IPS-11a (cell line): ENCODE data around the gene HEBP1.

ENCODE experiments used
- H3K4me3 ChIP-seq: one replicate; pipeline ENCODE4 v1.5.1; 2013; ENCODE audit warnings: low read depth, low read length, control low read depth

The HEBP1 gene

DNA sequence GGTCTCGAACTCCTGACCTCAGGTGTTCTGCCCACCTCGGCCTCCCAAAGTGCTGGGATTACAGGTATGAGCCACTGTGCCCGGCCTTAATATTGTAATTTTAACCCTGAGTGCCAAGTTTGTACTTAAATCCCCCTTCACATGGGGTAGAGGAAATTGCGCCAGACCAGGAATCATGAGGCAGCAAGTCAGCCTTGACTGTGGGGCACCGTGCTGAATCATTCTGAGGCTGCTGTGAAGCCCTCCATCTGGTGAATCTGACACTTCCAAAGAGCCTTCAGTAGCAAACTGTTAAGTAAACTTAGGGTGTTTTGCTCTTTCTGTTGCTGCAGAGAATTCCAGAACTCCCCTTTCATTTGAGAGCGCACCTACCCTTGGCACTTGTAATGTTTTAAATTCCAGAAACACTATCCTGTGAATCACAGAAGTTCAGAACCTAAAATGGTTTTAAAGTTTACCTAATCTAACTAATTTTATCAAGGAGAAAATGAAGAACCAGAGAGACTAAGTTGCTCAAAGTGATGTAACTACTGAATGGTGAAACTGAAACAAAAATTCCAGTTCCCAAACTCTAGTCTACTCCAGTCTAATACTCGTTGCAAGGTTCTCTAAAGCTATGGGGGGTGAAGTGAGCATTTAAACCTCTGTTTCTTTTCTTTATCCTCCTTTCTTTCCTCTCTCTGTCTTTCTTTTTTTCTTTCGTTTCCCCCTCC is 7.5 kb downstream of the HEBP1 start:
- H3K4me3 ChIP-seq, result no peak overlapping the region

DNA sequence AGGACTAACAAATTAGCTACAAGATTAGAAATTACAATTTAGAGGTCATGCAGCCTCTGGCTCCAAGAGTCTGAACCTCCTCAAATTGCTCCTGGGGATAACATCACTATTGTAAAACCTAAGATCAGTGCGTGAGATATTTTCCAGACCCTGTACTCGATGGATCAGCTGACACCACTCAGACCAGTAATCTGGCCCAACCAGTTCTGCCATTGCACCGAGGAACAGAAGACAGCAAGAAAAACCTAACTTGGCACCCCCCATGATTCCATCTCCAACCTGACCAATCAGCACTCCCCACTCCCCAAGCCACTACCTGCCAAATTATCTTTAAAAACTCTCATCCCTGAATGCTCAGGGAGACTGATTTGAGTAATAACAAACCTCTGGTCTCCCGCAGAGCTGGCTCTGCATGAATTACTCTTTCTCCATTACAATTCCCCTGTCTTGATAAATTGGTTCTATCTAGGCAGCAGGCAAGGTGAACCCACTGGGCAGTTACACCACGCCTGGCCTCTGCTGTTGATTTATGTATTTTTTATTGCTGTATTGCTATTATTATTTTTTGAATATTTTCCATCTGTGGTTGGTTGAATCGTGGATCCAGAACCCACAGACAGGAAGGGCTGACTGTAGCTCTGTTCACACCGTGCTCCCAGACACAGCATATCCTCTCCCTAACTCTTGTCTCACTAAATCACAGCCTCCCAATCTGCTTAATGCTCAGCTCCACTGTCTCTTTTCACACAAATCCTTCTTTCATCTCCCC is 9.2 kb downstream of the HEBP1 start:
- H3K4me3 ChIP-seq, result no peak overlapping the region

DNA sequence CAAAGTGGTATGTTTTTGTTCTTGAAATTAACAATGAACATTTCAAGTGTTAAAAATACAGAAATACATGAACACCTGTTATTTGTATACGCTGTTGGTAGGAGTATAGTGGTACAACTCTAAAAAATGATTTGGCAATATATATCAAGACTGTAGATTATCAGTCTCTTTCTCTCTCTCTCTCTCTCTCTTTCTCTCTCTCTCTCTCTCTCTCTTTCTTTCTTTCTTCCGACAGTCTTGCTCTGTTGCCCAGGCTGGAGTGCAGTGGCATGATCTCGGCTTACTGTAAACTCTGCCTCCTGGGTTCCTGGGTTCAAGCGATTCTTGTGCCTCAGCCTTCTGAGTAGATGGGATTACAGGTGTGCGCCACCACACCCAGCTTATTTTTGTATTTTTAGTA is 12.6 kb downstream of the HEBP1 start:
- H3K4me3 ChIP-seq, result no peak overlapping the region

DNA sequence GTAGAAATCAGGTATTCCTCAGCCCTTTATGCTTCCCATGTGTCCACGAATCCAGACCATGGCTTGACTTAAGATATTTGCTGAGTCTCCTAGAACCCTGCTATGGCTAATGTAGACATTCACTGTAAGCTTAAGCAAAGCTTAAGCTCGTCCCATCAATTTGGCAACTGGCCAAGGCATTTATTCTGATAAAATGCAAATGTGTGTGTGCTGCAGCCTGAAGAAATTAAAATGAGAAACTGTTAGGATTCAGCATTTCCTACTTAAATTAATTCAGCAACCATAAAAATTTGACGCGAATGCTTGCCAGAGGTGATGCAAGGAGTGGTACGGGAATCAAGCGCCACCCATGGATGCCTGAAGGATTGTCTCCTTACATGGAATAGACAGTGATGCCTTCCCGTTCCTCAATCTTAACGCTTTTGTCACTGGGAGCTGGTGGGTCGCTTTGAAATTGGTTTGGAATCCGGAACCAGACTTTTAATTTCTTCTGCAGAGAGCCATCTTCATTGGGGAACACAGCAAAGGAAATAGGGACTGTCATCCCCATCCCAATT is 13.2 kb downstream of the HEBP1 start:
- no peak overlapping the region for H3K4me3 ChIP-seq

DNA sequence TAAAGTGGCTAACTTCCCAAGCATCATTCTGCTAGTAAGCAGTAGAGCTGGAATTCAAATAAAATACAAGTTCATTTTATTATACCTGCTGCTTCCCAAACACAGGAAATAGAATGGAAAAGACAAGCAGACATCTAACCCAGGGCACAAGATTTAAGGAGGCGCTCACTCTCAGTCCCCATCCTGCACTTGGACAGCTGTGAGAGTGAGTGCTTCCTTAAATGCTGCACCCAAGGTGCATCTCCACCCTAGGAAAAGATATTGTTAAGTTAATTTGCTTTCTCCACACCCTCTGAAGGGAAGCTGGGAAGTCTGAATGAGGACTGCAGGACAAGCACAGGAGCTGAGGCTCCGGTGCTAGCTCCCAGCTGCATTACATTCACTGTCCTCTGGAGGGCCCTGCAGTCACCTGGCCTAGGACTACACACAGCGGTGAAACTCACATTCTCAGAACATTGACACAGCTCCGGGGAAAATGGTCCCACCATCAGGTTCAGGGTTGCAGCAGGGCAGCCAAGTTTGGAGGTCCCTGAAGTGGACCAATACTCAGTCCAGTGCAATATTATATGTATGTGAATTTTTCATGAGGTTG is 14.2 kb downstream of the HEBP1 start:
- H3K4me3 ChIP-seq, result no peak overlapping the region

DNA sequence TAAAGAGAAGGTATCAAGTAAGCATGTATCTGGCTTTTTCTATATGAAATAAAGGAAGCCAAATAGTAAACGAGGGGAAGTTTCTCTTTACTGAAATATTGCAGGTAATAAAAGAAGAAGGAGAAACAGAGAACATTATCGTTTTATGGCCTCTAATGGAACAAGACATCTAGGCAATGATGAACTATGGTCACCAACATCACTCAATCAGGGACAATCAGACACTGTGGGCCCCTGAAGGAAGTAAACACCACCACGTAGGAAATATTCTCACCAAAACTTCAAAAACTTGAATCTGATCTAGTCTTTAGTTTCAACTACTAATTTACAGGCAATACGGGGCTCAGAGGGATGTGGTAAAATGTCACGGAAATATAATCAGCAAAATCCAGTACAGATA is 15.9 kb downstream of the HEBP1 start:
- no peak overlapping the region for H3K4me3 ChIP-seq

DNA sequence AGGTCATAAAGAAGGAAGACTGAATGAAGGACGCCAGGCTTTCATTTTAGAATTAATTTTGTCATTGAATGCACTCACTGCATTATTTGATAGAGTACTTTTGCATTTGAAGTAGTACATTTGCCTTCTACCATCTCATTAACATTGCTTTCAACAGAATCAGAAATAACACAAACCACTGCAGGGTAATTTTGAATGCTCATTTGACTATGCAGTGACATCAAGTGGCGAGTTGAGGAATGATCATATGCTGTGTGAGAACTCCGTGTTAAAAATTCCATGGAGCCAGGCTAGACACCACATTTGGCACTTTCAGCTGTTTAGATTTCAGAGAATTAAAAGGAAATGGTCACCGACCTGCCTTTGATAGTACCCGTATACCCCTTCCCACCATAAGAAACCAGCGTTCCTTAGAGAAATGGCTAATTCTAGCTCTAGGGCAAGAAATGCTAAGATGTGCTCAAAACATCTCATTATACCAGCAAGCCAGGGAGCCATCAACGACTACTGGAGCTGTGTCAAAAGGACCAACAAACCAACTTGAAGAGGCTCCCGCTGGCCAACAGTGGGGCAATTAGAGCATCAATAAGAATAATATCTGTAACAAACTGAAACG is 16.5 kb downstream of the HEBP1 start:
- no peak overlapping the region for H3K4me3 ChIP-seq

DNA sequence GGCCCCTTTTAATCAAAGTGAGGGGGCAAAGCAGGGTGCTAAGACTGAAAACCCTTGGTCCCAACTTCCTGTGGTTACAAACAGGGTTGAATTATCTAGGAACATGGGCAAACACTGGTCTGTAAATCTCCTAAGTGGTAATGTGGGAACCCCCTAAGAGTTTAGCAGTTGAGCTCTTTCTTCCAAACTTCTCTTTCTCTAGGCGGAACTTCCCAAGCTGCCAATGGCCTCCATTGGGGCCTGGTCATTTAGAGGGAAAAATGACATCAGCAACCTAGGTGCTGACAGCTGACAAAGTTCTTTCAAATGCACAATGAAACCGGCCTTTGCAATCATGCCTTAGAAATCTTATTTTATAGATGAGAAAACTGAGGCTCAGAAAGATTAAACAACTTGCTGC is 17.7 kb downstream of the HEBP1 start:
- no peak overlapping the region for H3K4me3 ChIP-seq

DNA sequence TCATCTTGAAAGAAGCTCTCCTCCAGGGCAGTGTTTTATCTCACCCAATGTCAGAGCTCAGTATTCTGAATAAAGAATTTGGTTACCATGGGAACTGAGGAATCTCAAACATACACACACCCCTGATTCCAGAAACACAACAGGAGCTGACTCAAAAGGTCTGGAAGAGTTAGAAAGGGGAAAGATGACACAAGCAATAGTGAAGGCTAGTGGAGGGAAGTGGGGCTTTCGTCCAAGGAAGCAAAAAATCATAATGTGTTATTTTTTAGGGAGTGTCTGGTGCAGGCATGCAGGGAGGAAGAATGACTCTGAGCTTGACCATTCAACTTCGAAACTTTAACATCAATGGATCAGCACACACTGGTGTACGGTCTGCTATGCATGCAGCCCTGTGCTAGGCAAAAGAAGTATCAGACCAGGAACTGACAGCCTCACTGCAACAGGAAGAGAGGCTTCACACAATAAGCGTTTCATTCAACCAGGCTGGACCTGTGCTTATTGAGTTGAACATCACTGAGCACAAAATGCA is 20.3 kb downstream of the HEBP1 start:
- no peak overlapping the region for H3K4me3 ChIP-seq

DNA sequence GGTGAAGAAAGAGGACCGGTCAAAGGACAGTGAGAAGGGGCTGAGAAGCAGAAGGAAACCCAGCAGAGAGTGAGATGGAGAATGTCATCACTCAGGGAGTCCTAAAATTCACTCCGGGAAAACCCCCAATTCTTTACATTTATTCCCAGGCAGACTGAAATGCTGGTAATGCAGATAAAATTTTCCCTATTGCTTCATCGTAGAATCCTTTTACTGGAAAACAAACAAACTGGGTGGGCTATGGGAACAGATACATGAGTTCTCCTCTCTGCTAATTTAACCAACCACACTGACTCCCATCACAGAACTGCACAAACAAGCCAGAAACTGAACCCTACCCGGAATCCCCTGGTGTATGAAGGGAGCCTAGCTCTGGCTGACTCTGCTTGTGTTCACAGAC is 20.9 kb downstream of the HEBP1 start:
- H3K4me3 ChIP-seq, result no peak overlapping the region

DNA sequence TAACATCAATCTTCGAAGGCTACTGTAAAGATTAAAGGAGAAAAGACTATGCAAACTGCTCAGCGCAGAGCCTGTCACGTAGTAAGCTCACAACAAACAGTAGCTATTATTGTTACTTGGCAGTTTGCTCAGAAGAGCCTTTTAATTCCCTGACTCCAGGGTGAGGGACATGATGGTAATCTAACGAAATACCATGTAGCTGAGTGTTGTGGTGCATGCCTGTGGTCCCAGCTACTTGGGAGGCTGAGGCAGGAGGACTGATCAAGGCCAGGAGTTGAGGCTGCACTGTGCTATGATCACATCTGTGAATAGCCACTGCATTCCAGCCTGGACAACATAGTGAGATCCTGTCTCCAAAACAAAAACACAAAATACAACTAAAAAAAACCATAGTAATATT is 22.8 kb downstream of the HEBP1 start:
- H3K4me3 ChIP-seq, result no peak overlapping the region

DNA sequence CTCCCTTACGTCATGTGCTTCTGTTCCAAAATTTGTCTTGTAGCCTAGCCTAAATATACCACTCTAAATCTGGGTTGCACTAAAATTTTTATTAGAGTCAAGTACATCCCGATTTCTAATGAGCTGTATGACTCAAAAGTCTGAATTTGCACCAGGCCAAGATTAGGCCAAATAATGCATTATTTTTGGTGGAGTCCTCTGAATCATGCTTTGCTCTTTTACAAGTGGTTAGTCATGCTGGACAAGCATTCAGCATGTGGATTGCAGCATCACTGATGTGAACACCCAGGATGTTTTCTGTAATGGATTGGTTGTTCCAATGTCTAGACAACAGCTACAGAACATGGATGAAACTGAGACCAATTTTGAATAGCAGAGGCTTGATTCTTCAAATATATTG is 23.7 kb downstream of the HEBP1 start:
- H3K4me3 ChIP-seq, result no peak overlapping the region

DNA sequence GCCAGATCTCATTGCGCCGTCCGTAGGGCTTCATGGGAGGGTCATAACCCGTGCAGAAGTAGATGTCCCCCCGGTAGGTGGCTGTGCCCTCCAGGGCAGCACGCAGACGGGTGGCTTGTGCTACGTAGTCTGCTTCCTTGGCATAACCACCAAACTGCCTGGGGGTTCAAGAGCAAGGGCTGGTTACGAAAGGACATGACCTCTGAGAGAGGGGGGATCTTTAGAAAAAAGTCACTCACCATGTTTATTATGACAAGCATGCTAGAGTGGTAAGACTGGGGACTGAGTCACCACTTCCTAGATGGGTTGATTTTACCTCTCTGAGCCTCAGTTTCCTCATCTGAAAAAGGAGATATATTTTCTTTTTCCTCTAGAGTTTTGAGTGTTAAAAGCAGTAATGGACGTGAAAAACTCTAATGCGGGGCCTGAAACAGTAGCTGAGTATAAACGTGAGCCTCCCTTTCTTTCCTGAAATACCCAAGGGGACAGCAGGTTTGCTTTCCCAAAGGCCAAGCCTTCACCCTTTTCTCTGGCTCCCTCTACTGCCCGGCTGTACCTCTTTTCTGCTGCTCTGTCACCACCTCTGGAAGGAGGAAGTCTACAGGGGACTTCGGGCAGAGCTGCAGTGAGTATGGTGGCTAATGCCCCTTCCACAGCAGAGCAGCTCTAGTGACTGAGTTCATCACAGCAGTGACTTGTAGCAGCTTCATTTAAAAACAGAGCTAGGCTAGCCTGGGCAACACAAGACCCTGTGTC is 24.6 kb downstream of the HEBP1 start:
- no peak overlapping the region for H3K4me3 ChIP-seq

DNA sequence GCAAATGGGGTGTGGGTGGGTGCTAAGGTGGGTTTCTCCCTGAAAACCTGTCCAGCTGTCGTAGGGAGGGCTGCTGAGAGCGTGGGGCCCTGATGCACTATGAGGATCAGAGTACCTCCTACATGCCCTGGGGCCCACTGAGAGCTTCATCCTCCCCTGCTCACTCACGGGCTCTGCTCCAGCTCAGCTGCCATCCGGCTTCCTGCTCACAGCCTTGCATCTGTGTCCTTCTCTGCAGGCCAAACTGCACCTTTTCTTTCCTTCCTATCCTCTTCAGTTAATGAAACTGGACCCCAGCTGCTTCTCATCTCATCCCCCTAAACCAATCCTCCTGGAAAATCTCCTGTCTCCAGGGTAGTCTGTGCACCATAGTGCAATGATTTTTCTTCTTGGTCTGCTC is 25.9 kb downstream of the HEBP1 start:
- H3K4me3 ChIP-seq, result no peak overlapping the region

DNA sequence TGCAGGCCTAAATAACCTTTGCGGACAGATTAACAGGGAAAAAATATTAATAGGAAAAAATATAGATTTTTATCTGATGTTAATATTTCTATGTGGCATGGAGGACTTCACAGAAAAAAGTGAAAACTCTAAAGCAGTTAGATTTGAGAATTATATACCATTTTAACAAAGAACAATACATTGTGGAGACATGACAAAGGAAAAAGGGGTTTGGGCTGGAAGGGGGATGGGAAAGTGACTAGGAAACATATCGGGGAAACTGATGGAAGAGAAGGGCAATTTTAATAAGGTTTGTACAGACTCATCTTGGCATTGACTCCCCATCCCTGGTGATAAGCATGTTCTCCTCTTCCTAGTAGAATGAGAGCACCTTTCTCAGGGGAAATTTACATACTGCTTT is 27.0 kb downstream of the HEBP1 start:
- H3K4me3 ChIP-seq, result no peak overlapping the region

DNA sequence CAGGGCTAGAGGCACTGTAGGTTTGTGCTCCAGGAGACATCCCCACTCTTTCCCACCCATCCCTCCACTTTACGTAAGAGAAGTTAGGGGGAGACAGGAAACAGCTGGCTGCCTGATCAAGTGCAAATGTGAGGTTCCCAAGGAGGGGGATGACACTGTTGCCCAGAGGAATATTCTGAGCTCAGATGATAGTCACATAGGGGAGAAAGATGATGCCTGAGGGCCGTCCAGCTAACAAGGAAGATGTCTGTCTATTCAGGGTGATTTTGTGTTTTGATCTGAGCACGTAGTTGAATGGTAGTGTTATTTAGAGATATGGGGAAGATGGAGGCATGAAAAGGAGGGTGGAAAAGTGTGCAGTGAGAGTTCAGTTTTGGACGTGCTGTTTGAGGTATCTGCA is 34.2 kb downstream of the HEBP1 start:
- no peak overlapping the region for H3K4me3 ChIP-seq

DNA sequence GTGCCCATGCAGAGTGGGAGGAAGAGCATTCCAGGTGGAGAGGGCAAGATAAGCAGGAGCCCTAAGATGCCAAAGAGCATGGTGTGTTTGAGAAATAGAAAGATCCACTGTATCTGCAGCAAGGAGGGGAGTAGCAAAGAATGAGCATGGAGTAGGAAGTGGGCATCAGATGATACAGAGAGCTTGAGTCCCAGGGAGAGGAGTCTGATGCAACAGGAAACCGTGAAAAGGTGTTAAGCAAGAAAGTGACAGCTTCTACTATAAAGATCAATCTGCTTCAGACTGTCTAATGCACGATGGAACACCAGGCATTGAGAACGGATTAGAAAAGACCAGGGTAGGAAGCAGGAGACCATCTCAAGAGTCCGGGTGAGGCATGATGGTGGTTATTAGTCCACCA is 35.8 kb downstream of the HEBP1 start:
- H3K4me3 ChIP-seq, result no peak overlapping the region

DNA sequence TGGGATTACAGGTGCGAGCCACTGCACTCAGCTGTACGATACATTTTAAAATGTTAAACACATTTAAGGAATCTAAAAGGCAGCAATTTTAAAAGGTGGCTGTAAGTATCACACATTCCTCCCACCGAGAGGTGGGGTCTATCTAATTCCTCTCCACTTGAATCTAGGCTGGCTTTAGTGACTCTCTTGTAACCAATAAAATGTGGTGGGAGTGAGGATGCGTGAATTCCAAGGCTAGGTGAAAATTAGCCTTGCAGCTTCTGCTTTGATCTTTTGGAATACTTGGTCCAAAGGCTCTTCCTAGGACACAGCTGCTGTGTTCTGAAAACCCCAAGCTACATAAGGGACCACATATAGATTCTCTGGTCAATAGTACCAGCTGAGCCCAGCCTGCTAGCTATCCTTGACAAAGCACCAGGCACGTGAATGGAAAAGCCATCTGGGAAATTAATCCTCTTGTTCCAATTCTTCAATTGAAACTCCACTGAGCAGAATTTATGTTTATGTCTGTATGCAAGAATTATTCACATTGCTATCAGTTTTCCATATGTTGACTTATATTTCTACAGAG is 39.3 kb downstream of the HEBP1 start:
- H3K4me3 ChIP-seq, result no peak overlapping the region

DNA sequence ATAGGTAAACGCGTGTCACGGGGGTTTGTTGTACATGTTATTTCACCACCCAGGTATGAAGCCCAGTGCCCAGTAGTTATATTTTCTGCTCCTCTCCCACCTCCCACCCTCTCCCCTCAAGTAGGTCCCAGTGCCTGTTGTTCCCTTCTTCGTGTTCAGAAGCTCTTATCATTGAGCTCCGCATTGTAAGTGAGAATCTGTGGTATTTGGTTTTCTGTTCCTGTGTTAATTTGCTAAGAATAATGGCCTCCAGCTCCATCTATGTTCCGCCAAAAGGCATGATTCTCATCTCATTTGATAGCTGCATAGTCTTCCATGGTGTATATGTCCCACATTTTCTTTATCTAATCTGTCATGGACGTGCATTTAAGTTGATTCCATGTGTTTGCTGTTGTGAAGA is 41.2 kb downstream of the HEBP1 start:
- no peak overlapping the region for H3K4me3 ChIP-seq

DNA sequence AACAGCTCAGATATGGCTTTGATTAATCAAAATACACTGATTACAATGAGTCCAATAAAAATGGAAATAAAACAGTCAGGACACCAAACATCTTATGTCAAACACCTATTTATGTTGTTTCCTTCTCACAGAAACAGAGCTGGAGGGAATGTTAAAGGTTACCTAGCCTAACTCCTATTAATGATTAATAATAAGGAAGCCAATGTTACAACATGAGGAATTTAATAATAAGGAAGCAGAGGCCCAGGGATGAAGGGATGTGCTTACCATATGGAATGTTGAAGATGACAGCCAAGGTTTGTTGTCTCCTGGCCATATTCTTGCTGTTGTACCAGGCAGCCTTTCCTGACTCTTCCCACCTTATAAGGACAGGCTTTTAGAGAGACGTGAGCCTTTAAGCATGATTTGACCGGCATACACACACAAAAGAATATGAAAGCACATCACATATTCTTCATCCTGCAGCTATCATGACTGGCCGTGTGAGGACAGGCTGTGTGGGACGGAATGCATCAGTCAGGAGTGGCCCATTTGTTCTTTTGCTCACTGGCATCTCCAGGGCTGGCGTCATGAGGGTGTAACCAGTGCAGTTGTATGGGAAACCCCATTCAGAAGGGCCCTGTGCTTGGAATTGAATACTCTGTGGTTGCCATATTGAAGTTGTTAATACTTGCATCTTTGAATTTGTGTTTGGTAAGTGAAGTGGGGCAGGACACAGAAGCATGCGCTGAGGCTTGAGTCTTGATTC is 45.0 kb downstream of the HEBP1 start:
- H3K4me3 ChIP-seq, result no peak overlapping the region
